Omental fat pad (tissue), 4 donors: ENCODE data around the gene MME. TPM values are rescaled to one million over a fixed set of nuclear protein-coding genes. Genes with fewer than 3 reads are reported as not detected.
"Not testable (repeated sequence)": the region's sequence is repeated elsewhere in the genome, so short reads cannot be mapped to it uniquely, and the experiment has no call there.

Experiments
- ATAC-seq: fragments of 150-250 bp; one replicate; pipeline ENCODE4 v1.9.1; 2016; ENCODE audit warnings: mild to moderate bottlenecking, moderate library complexity; ENCODE audit not compliant: low FRiP score
- DNase-seq: peaks from one replicate; pipeline ENCODE4 v3.0.0-alpha.2; 2019; ENCODE audit warnings: low spot score
- total RNA-seq, 4 donors: library from RNA; depleted of rRNA; stranded (reverse); fragments of >200 nt; gene quantifications; one replicate each; pipeline ENCODE4 v1.1.0, GENCODE V29; 2016
- TF ChIP-seq, protein P1 (sequence below), 3 donors: fragments of 450-650 bp; IDR thresholded peaks; one replicate each; pipeline ENCODE4 v1.5.1; 2016 to 2017; ENCODE audit warnings: antibody characterized with exemption in 3 of 3, mild to moderate bottlenecking in 3 of 3, moderate library complexity in 2 of 3

The MME gene
- total RNA-seq, 4 donors from 2014 or later = 33.1 to 174 (median 108) TPM

- ATAC-seq (no peak), DNase-seq (no peak)
Measured at GRCh38 chr3:155197786-155198185, 117.7 kb downstream of the MME start.

GRCh38 chr3:155202626-155203025 is 122.5 kb downstream of the MME start:
- TF ChIP-seq, protein P1, sequence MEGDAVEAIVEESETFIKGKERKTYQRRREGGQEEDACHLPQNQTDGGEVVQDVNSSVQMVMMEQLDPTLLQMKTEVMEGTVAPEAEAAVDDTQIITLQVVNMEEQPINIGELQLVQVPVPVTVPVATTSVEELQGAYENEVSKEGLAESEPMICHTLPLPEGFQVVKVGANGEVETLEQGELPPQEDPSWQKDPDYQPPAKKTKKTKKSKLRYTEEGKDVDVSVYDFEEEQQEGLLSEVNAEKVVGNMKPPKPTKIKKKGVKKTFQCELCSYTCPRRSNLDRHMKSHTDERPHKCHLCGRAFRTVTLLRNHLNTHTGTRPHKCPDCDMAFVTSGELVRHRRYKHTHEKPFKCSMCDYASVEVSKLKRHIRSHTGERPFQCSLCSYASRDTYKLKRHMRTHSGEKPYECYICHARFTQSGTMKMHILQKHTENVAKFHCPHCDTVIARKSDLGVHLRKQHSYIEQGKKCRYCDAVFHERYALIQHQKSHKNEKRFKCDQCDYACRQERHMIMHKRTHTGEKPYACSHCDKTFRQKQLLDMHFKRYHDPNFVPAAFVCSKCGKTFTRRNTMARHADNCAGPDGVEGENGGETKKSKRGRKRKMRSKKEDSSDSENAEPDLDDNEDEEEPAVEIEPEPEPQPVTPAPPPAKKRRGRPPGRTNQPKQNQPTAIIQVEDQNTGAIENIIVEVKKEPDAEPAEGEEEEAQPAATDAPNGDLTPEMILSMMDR (IDR thresholded peaks at IDR 0.05) = no peak
- no peak for ATAC-seq
- DNase-seq = no peak

More at GRCh38 chr3:155197786-155198185, 117.7 kb downstream of the MME start:
- TF ChIP-seq, protein P1 (IDR thresholded peaks at IDR 0.05) = no peak

DNA sequence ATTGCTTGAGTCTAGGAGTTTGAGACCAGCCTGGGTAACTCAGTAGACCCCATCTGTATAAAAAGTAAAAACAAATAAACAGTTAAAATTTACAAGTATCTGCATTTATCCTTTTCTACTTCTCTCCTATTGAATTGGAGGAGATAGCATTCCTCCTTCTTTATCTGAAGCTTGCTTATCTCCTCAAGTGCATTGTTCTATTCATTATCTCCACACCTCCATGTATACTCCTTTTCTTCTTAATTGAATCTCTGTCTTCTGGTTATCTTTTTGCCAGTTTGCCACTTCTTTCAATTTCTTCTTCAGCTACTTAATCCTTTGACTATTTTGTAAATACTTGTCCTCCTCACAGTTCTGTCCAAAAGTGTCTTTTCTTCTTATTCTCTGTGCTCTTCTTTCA is 124.7 kb downstream of the MME start:
- TF ChIP-seq, protein P1 (IDR thresholded peaks at IDR 0.05) = no peak
- no peak for ATAC-seq
- DNase-seq = no peak

- ATAC-seq (no peak), DNase-seq (no peak)
- TF ChIP-seq, protein P1 (IDR thresholded peaks at IDR 0.05) = no peak
Measured at GRCh38 chr3:155208183-155208800, 128.2 kb downstream of the MME start.

DNA sequence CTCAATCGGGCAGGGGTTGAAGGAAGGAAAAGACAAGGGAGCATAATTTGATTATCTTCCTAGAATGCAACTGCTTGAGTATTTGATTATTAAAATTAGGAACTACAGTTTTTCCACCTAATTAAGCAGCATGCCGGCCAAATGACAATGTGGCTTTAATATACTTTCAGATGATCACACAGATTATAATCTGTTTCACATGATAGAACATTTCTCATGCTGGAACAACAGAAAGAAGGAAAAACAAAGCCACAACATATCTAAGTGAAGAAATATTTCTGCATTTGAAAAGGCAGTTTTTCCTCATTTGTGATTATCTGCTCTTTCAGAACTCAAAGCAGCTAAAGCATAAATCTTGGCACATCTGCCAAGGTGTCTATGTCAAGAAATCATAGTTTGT is 130.6 kb downstream of the MME start:
- DNase-seq = no peak
- no peak for ATAC-seq
- TF ChIP-seq, protein P1 (IDR thresholded peaks at IDR 0.05) = no peak

GRCh38 chr3:155211266-155211665 is 131.1 kb downstream of the MME start:
- DNase-seq = no peak
- TF ChIP-seq, protein P1 (IDR thresholded peaks at IDR 0.05) = no peak
- no peak for ATAC-seq

GRCh38 chr3:155211940-155212339 is 131.8 kb downstream of the MME start:
- TF ChIP-seq, protein P1 (IDR thresholded peaks at IDR 0.05) = no peak
- DNase-seq (no peak), ATAC-seq (no peak)

- not testable (repeated sequence) for ATAC-seq, DNase-seq
Measured at GRCh38 chr3:155216007-155216406, 135.9 kb downstream of the MME start.
